Vagina (tissue), 2 donors: Measurements from ENCODE around the gene GORASP2. TPM values are rescaled to one million over a fixed set of nuclear protein-coding genes. Genes with fewer than 3 reads are reported as not detected.

Experiments
- DNase-seq, 2 donors: peaks; one replicate each; pipeline ENCODE4 v3.0.0-alpha.2; 2017; ENCODE audit errors: extremely low spot score in 2 of 2
- H3K27ac ChIP-seq: fragments of 200-600 bp; sonication (generic); one replicate; pipeline ENCODE4 v1.5.1; 2019
- H3K27me3 ChIP-seq: fragments of 200-600 bp; sonication (generic); one replicate; pipeline ENCODE4 v1.5.1; 2019
- H3K36me3 ChIP-seq, 2 donors: fragments of 200-600 bp; sonication (generic); one replicate each; pipeline ENCODE4 v1.5.1; 2017 to 2019
- H3K4me1 ChIP-seq: fragments of 200-600 bp; sonication (generic); one replicate; pipeline ENCODE4 v1.5.1; 2019
- H3K4me3 ChIP-seq, 2 donors: fragments of 200-600 bp; sonication (generic); 1 replicate in 1 of 2; 2 replicates in 1 of 2; pipeline ENCODE4 v1.5.1; 2016 to 2019
- H3K9me3 ChIP-seq: fragments of 200-600 bp; sonication (generic); one replicate; pipeline ENCODE4 v1.5.1; 2019
- CTCF ChIP-seq, 3 experiments: fragments of 450-650 bp in 2 of 3; fragments of 200-600 bp in 1 of 3; sonication (generic) in 1 of 3; IDR thresholded peaks; one replicate each; pipeline ENCODE4 v1.5.1; 2017 to 2019; ENCODE audit warnings: antibody characterized with exemption in 3 of 3, mild to moderate bottlenecking in 2 of 3, moderate library complexity in 2 of 3
- POLR2A ChIP-seq, 2 donors: fragments of 450-650 bp; IDR thresholded peaks; one replicate each; pipeline ENCODE4 v1.6.1; 2017; ENCODE audit warnings: antibody characterized with exemption in 2 of 2, mild to moderate bottlenecking in 2 of 2, moderate library complexity in 2 of 2
- POLR2AphosphoS5 ChIP-seq, 2 donors: sonication (generic); formaldehyde crosslinking; IDR thresholded peaks; one replicate each; pipeline ENCODE4 v1.9.0; 2017; ENCODE audit warnings: antibody characterized with exemption in 2 of 2, mild to moderate bottlenecking in 2 of 2, low read depth in 1 of 2; ENCODE audit not compliant: insufficient read depth in 1 of 2
- intact Hi-C: fragments of 100-400 bp; cut with DNase I; formaldehyde crosslinking; loops from one replicate; pipeline ENCODE4 v1.15.1; 2023
- total RNA-seq: library from RNA; depleted of rRNA; stranded (reverse); fragments of >200 nt; gene quantifications from one replicate; pipeline ENCODE4 v1.2.3, GENCODE V29; 2016

The GORASP2 gene
- total RNA-seq, 1 donor from 2014 or later, result 18.2 TPM

GRCh38 chr2:170969030-170969429 lies 40.0 kb downstream of the GORASP2 start:
- Histone ChIP-seq H3K9me3 (no peaks in the 10 kb centered on the region), H3K4me1 (peaks cover 13% of the 10 kb centered on the region), H3K36me3 (peaks cover 0 to 32% of the 10 kb centered on the region in 2 donors), H3K4me3 (no peak overlapping the region), H3K27me3 (no peaks in the 10 kb centered on the region), H3K27ac (no peak overlapping the region)
- intact Hi-C loops, result no loop called here
- DNase-seq, result no peak
- TF ChIP-seq POLR2A (IDR thresholded peaks at IDR 0.05) (no peak), CTCF (IDR thresholded peaks at IDR 0.05) (no peak), POLR2AphosphoS5 (IDR thresholded peaks at IDR 0.05; ENCODE audit: insufficient read depth in 1 of 2, low read depth in 1 of 2) (no peak)

GRCh38 chr2:170969872-170970496 lies 40.9 kb downstream of the GORASP2 start:
- H3K4me3 ChIP-seq, result no peak overlapping the region
- H3K27ac ChIP-seq, result no peak overlapping the region
- H3K9me3 ChIP-seq, result no peaks in the 10 kb centered on the region
- peaks cover 15% of the 10 kb centered on the region for H3K4me1 ChIP-seq
- peaks cover 0 to 22% of the 10 kb centered on the region in 2 donors for H3K36me3 ChIP-seq
- no peak for DNase-seq
- intact Hi-C loops, result loop anchor here (5.0 kb wide), 1 partner anchor 192 kb away; the partner anchor contains the start of gene TLK1
- no peaks in the 10 kb centered on the region for H3K27me3 ChIP-seq
- no peak for TF ChIP-seq POLR2A (IDR thresholded peaks at IDR 0.05)
- TF ChIP-seq CTCF (IDR thresholded peaks at IDR 0.05), result no peak
- TF ChIP-seq POLR2AphosphoS5 (IDR thresholded peaks at IDR 0.05; ENCODE audit: insufficient read depth in 1 of 2, low read depth in 1 of 2), result no peak

- Histone ChIP-seq H3K9me3 (no peaks in the 10 kb centered on the region), H3K4me1 (peaks cover 15% of the 10 kb centered on the region), H3K4me3 (no peak overlapping the region), H3K27me3 (no peaks in the 10 kb centered on the region), H3K27ac (no peak overlapping the region), H3K36me3 (peaks cover 0 to 14% of the 10 kb centered on the region in 2 donors)
- no peak for DNase-seq
- intact Hi-C loops, result loop anchor here (5.0 kb wide), 1 partner anchor 191 kb away; the partner anchor contains the start of gene TLK1
- no peak for TF ChIP-seq CTCF (IDR thresholded peaks at IDR 0.05)
- TF ChIP-seq POLR2AphosphoS5 (IDR thresholded peaks at IDR 0.05; ENCODE audit: insufficient read depth in 1 of 2, low read depth in 1 of 2), result no peak
- TF ChIP-seq POLR2A (IDR thresholded peaks at IDR 0.05), result no peak
Observed at GRCh38 chr2:170971071-170971470, 42.0 kb downstream of the GORASP2 start.

- Histone ChIP-seq H3K36me3 (peaks cover 0 to under 1% of the 10 kb centered on the region in 2 donors), H3K27me3 (no peaks in the 10 kb centered on the region), H3K27ac (no peak overlapping the region), H3K4me1 (peaks cover 15% of the 10 kb centered on the region), H3K9me3 (no peaks in the 10 kb centered on the region), H3K4me3 (peak overlapping the region in 1 of 2 donors; percentile 76)
- intact Hi-C loops, result loop anchor here (5.0 kb wide), 1 partner anchor 190 kb away; the partner anchor contains the start of gene TLK1
- TF ChIP-seq POLR2AphosphoS5 (IDR thresholded peaks at IDR 0.05; ENCODE audit: insufficient read depth in 1 of 2, low read depth in 1 of 2) (no peak), POLR2A (IDR thresholded peaks at IDR 0.05) (no peak), CTCF (IDR thresholded peaks at IDR 0.05) (no peak)
- peak in 1 of 2 donors; percentile 72 for DNase-seq
Observed at GRCh38 chr2:170972296-170973224, 43.5 kb downstream of the GORASP2 start.
